NT2/D1 (cell line): ENCODE results near the gene MTURN.

Experiments used
- YY1 ChIP-seq: IDR thresholded peaks from 2 replicates; pipeline ENCODE4 v1.6.1; 2011; ENCODE audit not compliant: insufficient read length, insufficient read depth
- ZNF274 ChIP-seq: IDR thresholded peaks from 2 replicates; pipeline ENCODE4 v1.6.1; 2011; ENCODE audit warnings: mild to moderate bottlenecking, low read depth, low read length

DNA sequence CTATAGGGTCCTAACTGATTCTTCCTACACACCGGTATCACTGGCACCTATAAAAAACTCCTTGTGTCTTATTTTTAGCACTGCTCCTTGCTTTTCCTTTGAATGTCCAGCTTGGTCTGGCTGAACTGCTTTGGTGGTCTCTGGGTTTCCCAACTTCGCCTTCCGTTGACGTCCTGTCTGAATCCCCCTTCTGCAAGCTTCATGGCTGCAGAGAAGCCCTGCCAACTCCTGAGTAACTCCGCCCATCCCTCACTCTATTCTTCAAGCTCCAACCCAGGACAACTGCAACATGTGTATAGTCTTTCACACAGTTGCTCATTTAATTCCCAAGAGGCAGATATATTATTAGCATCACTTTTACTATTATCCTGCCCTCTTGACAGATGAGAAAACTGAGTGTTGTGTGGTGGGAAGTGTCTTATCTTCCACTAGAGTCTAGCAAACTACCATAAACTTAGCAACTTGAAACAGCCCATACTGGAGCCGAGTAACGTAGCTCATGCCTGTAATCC is 40.9 kb downstream of the MTURN start:
- TF ChIP-seq YY1 (no peak), ZNF274 (no peak)
